Measurements from ENCODE around the gene TCERG1L. TPM values are rescaled to one million over a fixed set of nuclear protein-coding genes. Genes with fewer than 3 reads are reported as not detected.
"Not testable (repeated sequence)": the region's sequence is repeated elsewhere in the genome, so short reads cannot be mapped to it uniquely, and the experiment has no call there.

Gene TCERG1L
- total and polyA plus RNA-seq, 5 donors from 2014 or later, result not detected

GRCh38 chr10:131136336-131136735, 175.2 kb downstream of the TCERG1L start:
- H3K4me3 Mint-ChIP-seq; H3K27ac Mint-ChIP-seq; H3K4me1 ChIP-seq (ENCODE audit: control insufficient read depth, insufficient read depth, low read length, poor library complexity, severe bottlenecking); ATAC-seq (ENCODE audit: low read depth in 2 of 2); H3K36me3 ChIP-seq (ENCODE audit: control insufficient read depth, insufficient read depth, low read length); H3K9me3 Mint-ChIP-seq; H3K27me3 Mint-ChIP-seq; H3K4me1 Mint-ChIP-seq; H3K4me3 ChIP-seq (ENCODE audit: low read depth, low read length); H3K27me3 ChIP-seq (ENCODE audit: control insufficient read depth, insufficient read depth, low read length); DNase-seq; H3K9me3 ChIP-seq (ENCODE audit: control insufficient read depth in 2 of 2, low read length in 2 of 2); H3K27ac ChIP-seq (ENCODE audit: insufficient read depth, low read length, poor library complexity, severe bottlenecking); H3K36me3 Mint-ChIP-seq: not testable (repeated sequence)

- no peaks in the 10 kb centered on the region for H3K27me3 ChIP-seq (ENCODE audit: control insufficient read depth, insufficient read depth, low read length)
- H3K36me3 Mint-ChIP-seq, result no peaks in the 10 kb centered on the region
- H3K27me3 Mint-ChIP-seq, result no peaks in the 10 kb centered on the region
- H3K4me1 ChIP-seq (ENCODE audit: control insufficient read depth, insufficient read depth, low read length, poor library complexity, severe bottlenecking), result no peaks in the 10 kb centered on the region
- no peak overlapping the region for H3K27ac ChIP-seq (ENCODE audit: insufficient read depth, low read length, poor library complexity, severe bottlenecking)
- H3K4me3 ChIP-seq (ENCODE audit: low read depth, low read length), result no peak overlapping the region
- H3K4me1 Mint-ChIP-seq, result no peaks in the 10 kb centered on the region
- no peaks in the 10 kb centered on the region for H3K36me3 ChIP-seq (ENCODE audit: control insufficient read depth, insufficient read depth, low read length)
- ATAC-seq (ENCODE audit: low read depth in 2 of 2), result no peak
- no peak overlapping the region for H3K27ac Mint-ChIP-seq
- no peak for DNase-seq
- no peak overlapping the region for H3K4me3 Mint-ChIP-seq
- H3K9me3 ChIP-seq (ENCODE audit: control insufficient read depth in 2 of 2, low read length in 2 of 2), result no peaks in the 10 kb centered on the region
- peaks cover 0 to 2% (median 0%) of the 10 kb centered on the region in 7 donors for H3K9me3 Mint-ChIP-seq
These were observed 175.8 kb downstream of the TCERG1L start for GRCh38 chr10:131135716-131136115.

DNA sequence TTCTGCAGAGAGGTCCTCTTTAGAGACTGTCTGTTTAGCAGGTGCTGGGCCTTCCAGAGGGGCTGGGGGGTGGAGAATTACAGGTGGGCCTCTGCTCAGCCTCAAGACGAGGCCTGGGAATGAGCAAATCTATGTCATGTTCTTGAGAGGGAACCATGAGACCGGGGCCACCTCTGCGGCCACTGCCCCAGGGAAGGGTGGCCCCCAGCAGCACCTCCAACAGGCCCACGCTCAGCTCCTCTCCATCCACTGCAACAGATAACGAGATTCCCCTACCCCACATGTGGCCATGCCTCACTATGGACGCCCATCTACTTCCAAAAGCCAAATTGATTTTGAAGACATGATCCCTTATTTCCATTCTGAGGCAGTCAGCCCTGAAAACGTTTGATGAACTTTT, 176.9 kb downstream of the TCERG1L start:
- H3K9me3 ChIP-seq (ENCODE audit: control insufficient read depth in 2 of 2, low read length in 2 of 2), result no peaks in the 10 kb centered on the region
- H3K27ac ChIP-seq (ENCODE audit: insufficient read depth, low read length, poor library complexity, severe bottlenecking), result no peak overlapping the region
- no peaks in the 10 kb centered on the region for H3K4me1 ChIP-seq (ENCODE audit: control insufficient read depth, insufficient read depth, low read length, poor library complexity, severe bottlenecking)
- no peak overlapping the region for H3K27ac Mint-ChIP-seq
- ATAC-seq (ENCODE audit: low read depth in 2 of 2) (no peak), DNase-seq (no peak)
- H3K4me3 Mint-ChIP-seq, result no peak overlapping the region
- H3K27me3 ChIP-seq (ENCODE audit: control insufficient read depth, insufficient read depth, low read length), result no peaks in the 10 kb centered on the region
- H3K36me3 Mint-ChIP-seq, result no peaks in the 10 kb centered on the region
- peaks cover 0 to 2% (median 0%) of the 10 kb centered on the region in 7 donors for H3K9me3 Mint-ChIP-seq
- no peak overlapping the region for H3K4me3 ChIP-seq (ENCODE audit: low read depth, low read length)
- H3K27me3 Mint-ChIP-seq, result no peaks in the 10 kb centered on the region
- no peaks in the 10 kb centered on the region for H3K4me1 Mint-ChIP-seq
- H3K36me3 ChIP-seq (ENCODE audit: control insufficient read depth, insufficient read depth, low read length), result no peaks in the 10 kb centered on the region

- Histone ChIP-seq H3K36me3 (ENCODE audit: control insufficient read depth, insufficient read depth, low read length) (no peaks in the 10 kb centered on the region), H3K9me3 (ENCODE audit: control insufficient read depth in 2 of 2, low read length in 2 of 2) (no peaks in the 10 kb centered on the region), H3K4me3 (ENCODE audit: low read depth, low read length) (no peak overlapping the region), H3K27ac (ENCODE audit: insufficient read depth, low read length, poor library complexity, severe bottlenecking) (no peak overlapping the region), H3K27me3 (ENCODE audit: control insufficient read depth, insufficient read depth, low read length) (no peaks in the 10 kb centered on the region), H3K4me1 (ENCODE audit: control insufficient read depth, insufficient read depth, low read length, poor library complexity, severe bottlenecking) (no peaks in the 10 kb centered on the region)
- no peak overlapping the region for H3K27ac Mint-ChIP-seq
- H3K4me3 Mint-ChIP-seq, result no peak overlapping the region
- ATAC-seq (ENCODE audit: low read depth in 2 of 2), result no peak
- H3K36me3 Mint-ChIP-seq, result no peaks in the 10 kb centered on the region
- H3K4me1 Mint-ChIP-seq, result no peaks in the 10 kb centered on the region
- H3K9me3 Mint-ChIP-seq, result peaks cover 0 to 2% (median 0%) of the 10 kb centered on the region in 7 donors
- H3K27me3 Mint-ChIP-seq, result no peaks in the 10 kb centered on the region
- DNase-seq, result no peak
These were observed 177.4 kb downstream of the TCERG1L start for GRCh38 chr10:131134001-131134576.

- Histone ChIP-seq H3K9me3 (ENCODE audit: control insufficient read depth in 2 of 2, low read length in 2 of 2) (no peaks in the 10 kb centered on the region), H3K4me1 (ENCODE audit: control insufficient read depth, insufficient read depth, low read length, poor library complexity, severe bottlenecking) (no peaks in the 10 kb centered on the region), H3K27ac (ENCODE audit: insufficient read depth, low read length, poor library complexity, severe bottlenecking) (no peak overlapping the region), H3K27me3 (ENCODE audit: control insufficient read depth, insufficient read depth, low read length) (no peaks in the 10 kb centered on the region), H3K4me3 (ENCODE audit: low read depth, low read length) (no peak overlapping the region), H3K36me3 (ENCODE audit: control insufficient read depth, insufficient read depth, low read length) (no peaks in the 10 kb centered on the region)
- no peak for DNase-seq
- Mint-ChIP-seq H3K36me3 (no peaks in the 10 kb centered on the region), H3K9me3 (peaks cover 0 to 4% (median 0%) of the 10 kb centered on the region in 7 donors), H3K27ac (no peak overlapping the region), H3K27me3 (no peaks in the 10 kb centered on the region), H3K4me1 (no peaks in the 10 kb centered on the region), H3K4me3 (no peak overlapping the region)
- ATAC-seq (ENCODE audit: low read depth in 2 of 2), result no peak
These were observed 178.8 kb downstream of the TCERG1L start for GRCh38 chr10:131132681-131133080.

- Histone ChIP-seq H3K4me3 (ENCODE audit: low read depth, low read length) (no peak overlapping the region), H3K27me3 (ENCODE audit: control insufficient read depth, insufficient read depth, low read length) (no peaks in the 10 kb centered on the region), H3K36me3 (ENCODE audit: control insufficient read depth, insufficient read depth, low read length) (no peaks in the 10 kb centered on the region), H3K27ac (ENCODE audit: insufficient read depth, low read length, poor library complexity, severe bottlenecking) (no peak overlapping the region), H3K9me3 (ENCODE audit: control insufficient read depth in 2 of 2, low read length in 2 of 2) (no peaks in the 10 kb centered on the region), H3K4me1 (ENCODE audit: control insufficient read depth, insufficient read depth, low read length, poor library complexity, severe bottlenecking) (no peaks in the 10 kb centered on the region)
- peaks cover 0 to 4% (median 0%) of the 10 kb centered on the region in 7 donors for H3K9me3 Mint-ChIP-seq
- no peak for ATAC-seq (ENCODE audit: low read depth in 2 of 2)
- no peaks in the 10 kb centered on the region for H3K36me3 Mint-ChIP-seq
- DNase-seq, result no peak
- no peak overlapping the region for H3K27ac Mint-ChIP-seq
- no peaks in the 10 kb centered on the region for H3K27me3 Mint-ChIP-seq
- H3K4me1 Mint-ChIP-seq, result no peaks in the 10 kb centered on the region
- no peak overlapping the region for H3K4me3 Mint-ChIP-seq
These were observed 179.6 kb downstream of the TCERG1L start for GRCh38 chr10:131131726-131132591.

- H3K36me3 Mint-ChIP-seq, result no peaks in the 10 kb centered on the region
- Histone ChIP-seq H3K9me3 (ENCODE audit: control insufficient read depth in 2 of 2, low read length in 2 of 2) (no peaks in the 10 kb centered on the region), H3K27ac (ENCODE audit: insufficient read depth, low read length, poor library complexity, severe bottlenecking) (no peak overlapping the region), H3K4me1 (ENCODE audit: control insufficient read depth, insufficient read depth, low read length, poor library complexity, severe bottlenecking) (no peaks in the 10 kb centered on the region), H3K27me3 (ENCODE audit: control insufficient read depth, insufficient read depth, low read length) (no peaks in the 10 kb centered on the region), H3K4me3 (ENCODE audit: low read depth, low read length) (no peak overlapping the region), H3K36me3 (ENCODE audit: control insufficient read depth, insufficient read depth, low read length) (no peaks in the 10 kb centered on the region)
- no peak overlapping the region for H3K27ac Mint-ChIP-seq
- peaks cover 0 to 4% (median 0%) of the 10 kb centered on the region in 7 donors for H3K9me3 Mint-ChIP-seq
- H3K27me3 Mint-ChIP-seq, result no peaks in the 10 kb centered on the region
- H3K4me1 Mint-ChIP-seq, result no peaks in the 10 kb centered on the region
- no peak for ATAC-seq (ENCODE audit: low read depth in 2 of 2)
- no peak overlapping the region for H3K4me3 Mint-ChIP-seq
- no peak for DNase-seq
These were observed 181.5 kb downstream of the TCERG1L start for GRCh38 chr10:131130025-131130424.

DNA sequence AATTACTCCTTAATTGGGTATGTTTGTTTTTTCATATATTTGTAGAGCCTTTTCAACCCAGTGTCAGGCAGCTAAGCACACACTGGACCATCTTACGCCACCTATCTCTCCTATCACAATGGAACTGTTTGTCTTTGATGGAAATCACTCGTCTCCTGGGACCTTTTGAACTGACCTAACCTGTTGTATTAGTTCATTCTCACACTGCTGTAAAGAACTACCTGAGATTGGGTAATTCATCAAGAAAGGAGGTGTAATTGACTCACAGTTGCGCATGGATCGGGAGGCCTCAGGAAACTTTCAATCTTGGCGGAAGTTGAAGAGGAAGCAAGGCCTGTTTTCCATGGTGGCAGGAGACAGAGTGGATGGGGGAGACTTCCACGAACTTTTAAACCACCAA, 182.0 kb downstream of the TCERG1L start:
- H3K4me3 Mint-ChIP-seq, result no peak overlapping the region
- no peak overlapping the region for H3K27ac ChIP-seq (ENCODE audit: insufficient read depth, low read length, poor library complexity, severe bottlenecking)
- no peak for DNase-seq
- no peaks in the 10 kb centered on the region for H3K9me3 ChIP-seq (ENCODE audit: control insufficient read depth in 2 of 2, low read length in 2 of 2)
- no peaks in the 10 kb centered on the region for H3K27me3 Mint-ChIP-seq
- H3K9me3 Mint-ChIP-seq, result peaks cover 0 to 4% (median 0%) of the 10 kb centered on the region in 7 donors
- H3K27ac Mint-ChIP-seq, result no peak overlapping the region
- H3K36me3 Mint-ChIP-seq, result no peaks in the 10 kb centered on the region
- no peak overlapping the region for H3K4me3 ChIP-seq (ENCODE audit: low read depth, low read length)
- no peaks in the 10 kb centered on the region for H3K36me3 ChIP-seq (ENCODE audit: control insufficient read depth, insufficient read depth, low read length)
- H3K4me1 Mint-ChIP-seq, result no peaks in the 10 kb centered on the region
- no peak for ATAC-seq (ENCODE audit: low read depth in 2 of 2)
- H3K4me1 ChIP-seq (ENCODE audit: control insufficient read depth, insufficient read depth, low read length, poor library complexity, severe bottlenecking), result no peaks in the 10 kb centered on the region
- H3K27me3 ChIP-seq (ENCODE audit: control insufficient read depth, insufficient read depth, low read length), result no peaks in the 10 kb centered on the region
